Smooth muscle cell (in vitro differentiated cells): Measurements from ENCODE around the gene GNG4. TPM values are rescaled to one million over a fixed set of nuclear protein-coding genes. Genes with fewer than 3 reads are reported as not detected.

Experiments
- DNase-seq: peaks from one replicate; lab custom pipeline; 2025; ENCODE audit not compliant: unreplicated experiment; lab: John Stamatoyannopoulos, UW
- H2AFZ ChIP-seq: fragments of 200-600 bp; sonication (generic); 2 replicates; pipeline ENCODE4 v1.6.0; 2016; ENCODE audit warnings: antibody characterized with exemption, low read depth, mild to moderate bottlenecking
- H3F3A ChIP-seq: fragments of 200-600 bp; sonication (generic); 2 replicates; pipeline ENCODE4 v1.6.0; 2017; ENCODE audit warnings: antibody characterized with exemption, low read depth
- H3K27ac ChIP-seq: fragments of 200-600 bp; sonication (generic); 2 replicates; pipeline ENCODE4 v1.5.1; 2016; ENCODE audit warnings: low read depth, mild to moderate bottlenecking
- H3K27me3 ChIP-seq: fragments of 200-600 bp; sonication (generic); 2 replicates; pipeline ENCODE4 v1.6.1; 2016; ENCODE audit warnings: low read depth, mild to moderate bottlenecking
- H3K36me3 ChIP-seq: fragments of 200-600 bp; sonication (generic); 2 replicates; pipeline ENCODE4 v1.5.1; 2016; ENCODE audit warnings: low read depth
- H3K4me1 ChIP-seq: fragments of 200-600 bp; sonication (generic); 2 replicates; pipeline ENCODE4 v1.5.1; 2016; ENCODE audit warnings: low read depth
- H3K4me2 ChIP-seq: fragments of 200-600 bp; sonication (generic); 2 replicates; pipeline ENCODE4 v1.6.0; 2016; ENCODE audit warnings: mild to moderate bottlenecking
- H3K4me3 ChIP-seq: fragments of 200-600 bp; sonication (generic); 2 replicates; pipeline ENCODE4 v1.5.1; 2016; ENCODE audit warnings: mild to moderate bottlenecking
- H3K79me2 ChIP-seq: fragments of 200-600 bp; sonication (generic); 2 replicates; pipeline ENCODE4 v1.6.0; 2016; ENCODE audit warnings: low read depth, mild to moderate bottlenecking
- H3K9ac ChIP-seq: fragments of 200-600 bp; sonication (generic); 2 replicates; pipeline ENCODE4 v1.6.0; 2016; ENCODE audit warnings: low read depth
- H3K9me3 ChIP-seq: fragments of 200-600 bp; sonication (generic); replicated peaks from 2 replicates; pipeline ENCODE4 v1.5.1; 2016; ENCODE audit warnings: low read depth
- H4K20me1 ChIP-seq: fragments of 200-600 bp; sonication (generic); 2 replicates; pipeline ENCODE4 v1.6.0; 2016; ENCODE audit warnings: low read depth
- WGBS: methylation state at CpG from one replicate; pipeline ENCODE4 v1.1.7; 2016; ENCODE audit warnings: low lambda C conversion rate; 5-methylcytosine and 5-hydroxymethylcytosine counted together
- polyA plus RNA-seq: library from polyadenylated mRNA; unstranded; fragments of >200 nt; fragmentation: Nextera tagmentation; extraction: Ambion mirVana; gene quantifications from 2 replicates; pipeline ENCODE4 v1.2.1, GENCODE V29; 2016
- total RNA-seq: library from RNA; depleted of rRNA; stranded (reverse); fragments of >200 nt; gene quantifications from 2 replicates; pipeline ENCODE4 v1.2.3, GENCODE V29; 2014
- TF ChIP-seq, protein P1 (sequence below): fragments of 200-600 bp; sonication (generic); IDR thresholded peaks from 2 replicates; pipeline ENCODE4 v1.5.1; 2017; ENCODE audit warnings: borderline replicate concordance, mild to moderate bottlenecking, antibody characterized with exemption; ENCODE audit not compliant: insufficient read depth, poor library complexity, severe bottlenecking

GNG4 gene
- total and polyA plus RNA-seq, 2 experiments from 2014 or later: 2.7 to 3.1 TPM

DNA sequence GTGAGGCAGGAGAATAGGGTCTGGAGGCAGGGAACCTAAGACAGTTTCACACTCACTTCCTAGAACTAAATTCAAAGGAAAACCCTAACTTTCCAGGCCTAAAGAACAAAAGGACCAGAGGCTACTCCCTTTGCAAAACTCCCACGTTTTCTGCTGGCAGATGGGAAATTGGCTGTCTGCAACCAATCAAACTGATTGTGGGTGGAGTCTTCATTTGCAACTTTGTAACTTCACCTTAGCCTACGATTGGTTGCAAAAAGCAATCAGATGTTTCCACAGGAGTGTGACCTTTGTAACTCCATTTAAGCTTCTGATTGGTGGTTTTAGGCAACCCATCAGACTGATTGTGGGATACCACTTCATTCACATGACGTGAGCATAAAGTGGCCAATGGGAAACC is 19.7 kb upstream of the GNG4 start:
- peak overlapping the region; percentile 80 for H3K27ac ChIP-seq
- 72% methylated on average over 3 of the region's 3 CpGs for WGBS

DNA sequence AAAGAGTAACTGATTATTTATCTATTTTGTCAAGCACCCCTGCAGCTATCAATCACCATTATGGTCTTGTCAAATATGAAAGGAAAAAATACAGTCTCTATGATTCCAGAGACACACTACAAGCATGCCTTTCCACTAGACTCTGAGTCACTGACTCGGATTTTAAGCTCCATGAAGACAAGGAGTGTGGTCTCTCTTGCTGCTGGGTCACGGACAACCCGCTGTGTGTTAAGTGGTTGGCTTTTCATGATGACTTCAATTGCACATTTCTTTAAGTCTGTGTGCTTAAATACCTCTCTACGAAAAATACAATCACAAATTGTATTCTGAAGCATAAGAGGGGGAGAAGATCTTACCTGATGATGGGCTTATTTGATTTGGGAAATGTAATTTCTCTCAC is 14.0 kb upstream of the GNG4 start:
- TF ChIP-seq, protein P1, sequence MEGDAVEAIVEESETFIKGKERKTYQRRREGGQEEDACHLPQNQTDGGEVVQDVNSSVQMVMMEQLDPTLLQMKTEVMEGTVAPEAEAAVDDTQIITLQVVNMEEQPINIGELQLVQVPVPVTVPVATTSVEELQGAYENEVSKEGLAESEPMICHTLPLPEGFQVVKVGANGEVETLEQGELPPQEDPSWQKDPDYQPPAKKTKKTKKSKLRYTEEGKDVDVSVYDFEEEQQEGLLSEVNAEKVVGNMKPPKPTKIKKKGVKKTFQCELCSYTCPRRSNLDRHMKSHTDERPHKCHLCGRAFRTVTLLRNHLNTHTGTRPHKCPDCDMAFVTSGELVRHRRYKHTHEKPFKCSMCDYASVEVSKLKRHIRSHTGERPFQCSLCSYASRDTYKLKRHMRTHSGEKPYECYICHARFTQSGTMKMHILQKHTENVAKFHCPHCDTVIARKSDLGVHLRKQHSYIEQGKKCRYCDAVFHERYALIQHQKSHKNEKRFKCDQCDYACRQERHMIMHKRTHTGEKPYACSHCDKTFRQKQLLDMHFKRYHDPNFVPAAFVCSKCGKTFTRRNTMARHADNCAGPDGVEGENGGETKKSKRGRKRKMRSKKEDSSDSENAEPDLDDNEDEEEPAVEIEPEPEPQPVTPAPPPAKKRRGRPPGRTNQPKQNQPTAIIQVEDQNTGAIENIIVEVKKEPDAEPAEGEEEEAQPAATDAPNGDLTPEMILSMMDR: no peak
- Histone ChIP-seq H3K4me1 (peaks cover 4% of the 10 kb centered on the region), H3K4me2 (no peak overlapping the region), H3K9me3 (no peaks in the 10 kb centered on the region), H3K4me3 (no peak overlapping the region), H4K20me1 (no peaks in the 10 kb centered on the region), H2AFZ (no peak overlapping the region), H3F3A (no peaks in the 10 kb centered on the region), H3K27ac (no peak overlapping the region), H3K9ac (no peak overlapping the region), H3K27me3 (no peaks in the 10 kb centered on the region), H3K36me3 (peaks cover 3% of the 10 kb centered on the region), H3K79me2 (no peaks in the 10 kb centered on the region)
- 78% methylated on average over 4 of the region's 4 CpGs for WGBS
- no peak for DNase-seq

More for the DNA sequence above, 19.7 kb upstream of the GNG4 start:
- Histone ChIP-seq H3K36me3 (no peaks in the 10 kb centered on the region), H3K4me3 (no peak overlapping the region), H3K79me2 (peaks cover 5% of the 10 kb centered on the region), H3F3A (peaks cover 7% of the 10 kb centered on the region), H3K9me3 (no peaks in the 10 kb centered on the region), H4K20me1 (peaks cover 11% of the 10 kb centered on the region), H3K4me2 (peak overlapping the region; percentile 70), H2AFZ (no peak overlapping the region), H3K9ac (peak overlapping the region; percentile 58), H3K4me1 (peaks cover 41% of the 10 kb centered on the region), H3K27me3 (no peaks in the 10 kb centered on the region)
- TF ChIP-seq, protein P1: no peak
- DNase-seq: no peak

DNA sequence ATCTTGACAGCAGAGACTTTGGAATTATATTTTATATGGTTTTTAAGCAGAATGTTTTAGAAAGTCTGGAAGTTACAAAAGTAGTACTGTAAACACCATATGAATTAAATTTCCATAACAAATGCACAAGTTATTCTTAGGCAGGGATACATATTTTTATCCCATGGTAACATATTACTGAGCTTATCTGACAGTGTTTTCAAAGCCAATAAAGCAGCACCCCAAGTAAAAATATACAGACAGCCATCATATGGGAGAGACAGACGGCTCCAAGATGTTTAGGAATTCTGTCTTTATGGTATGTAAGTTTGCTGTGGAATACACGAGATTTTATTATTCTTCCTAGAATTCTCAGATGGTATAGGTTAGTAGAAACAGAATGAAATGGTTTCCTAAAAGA is 12.0 kb upstream of the GNG4 start:
- H2AFZ ChIP-seq: no peak overlapping the region
- H3K9me3 ChIP-seq: no peaks in the 10 kb centered on the region
- no peak for DNase-seq
- peaks cover 3% of the 10 kb centered on the region for H3K36me3 ChIP-seq
- TF ChIP-seq, protein P1: no peak
- no peaks in the 10 kb centered on the region for H3F3A ChIP-seq
- H3K4me1 ChIP-seq: peaks cover 7% of the 10 kb centered on the region
- H4K20me1 ChIP-seq: no peaks in the 10 kb centered on the region
- no peak overlapping the region for H3K4me3 ChIP-seq
- no peak overlapping the region for H3K27ac ChIP-seq
- H3K79me2 ChIP-seq: no peaks in the 10 kb centered on the region
- 62% methylated on average over 2 of the region's 2 CpGs for WGBS
- no peaks in the 10 kb centered on the region for H3K27me3 ChIP-seq
- no peak overlapping the region for H3K9ac ChIP-seq
- no peak overlapping the region for H3K4me2 ChIP-seq

DNA sequence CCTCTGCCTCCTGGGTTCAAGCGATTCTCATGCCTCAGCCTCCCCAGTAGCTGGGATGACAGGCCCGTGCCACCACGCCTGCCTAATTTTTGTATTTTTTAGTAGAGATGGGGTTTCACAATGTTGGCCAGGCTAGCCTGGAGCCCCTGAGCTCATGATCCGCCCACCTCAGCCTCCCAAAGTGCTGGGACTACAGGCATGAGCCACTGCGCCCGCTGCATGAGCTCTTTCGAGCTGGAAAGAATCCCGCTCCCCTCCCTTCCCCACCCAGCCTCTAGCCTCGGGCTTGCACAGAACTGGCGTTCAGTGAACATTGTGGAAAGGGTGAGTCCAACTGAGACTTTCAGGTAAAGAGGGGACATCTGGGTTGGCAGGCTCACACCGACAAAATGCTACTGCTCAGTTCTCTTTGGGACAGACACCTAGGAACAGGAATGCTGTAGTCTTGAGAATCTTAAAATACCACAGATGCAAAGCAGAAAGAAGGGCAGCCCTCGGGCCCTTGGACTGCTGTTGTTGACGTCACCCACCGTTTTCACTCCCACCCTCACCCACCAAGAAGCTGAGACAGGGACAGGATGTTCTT is 9.7 kb upstream of the GNG4 start:
- no peaks in the 10 kb centered on the region for H3K27me3 ChIP-seq
- WGBS: 84% methylated on average over 14 of the region's 14 CpGs
- H3K9me3 ChIP-seq: no peaks in the 10 kb centered on the region
- H3K79me2 ChIP-seq: no peaks in the 10 kb centered on the region
- peaks cover 3% of the 10 kb centered on the region for H3K36me3 ChIP-seq
- H3F3A ChIP-seq: no peaks in the 10 kb centered on the region
- no peak overlapping the region for H2AFZ ChIP-seq
- H3K4me3 ChIP-seq: no peak overlapping the region
- no peak for DNase-seq
- H3K9ac ChIP-seq: no peak overlapping the region
- TF ChIP-seq, protein P1: no peak
- no peak overlapping the region for H3K27ac ChIP-seq
- no peaks in the 10 kb centered on the region for H4K20me1 ChIP-seq
- no peak overlapping the region for H3K4me2 ChIP-seq
- H3K4me1 ChIP-seq: peaks cover 10% of the 10 kb centered on the region
